Amniotic stem cell (primary cell): ENCODE measurements around the gene SEMA5A.

ENCODE experiments used
- DNase-seq: peaks from one replicate; lab custom pipeline; 2025; lab: John Stamatoyannopoulos, UW

Gene SEMA5A

DNA sequence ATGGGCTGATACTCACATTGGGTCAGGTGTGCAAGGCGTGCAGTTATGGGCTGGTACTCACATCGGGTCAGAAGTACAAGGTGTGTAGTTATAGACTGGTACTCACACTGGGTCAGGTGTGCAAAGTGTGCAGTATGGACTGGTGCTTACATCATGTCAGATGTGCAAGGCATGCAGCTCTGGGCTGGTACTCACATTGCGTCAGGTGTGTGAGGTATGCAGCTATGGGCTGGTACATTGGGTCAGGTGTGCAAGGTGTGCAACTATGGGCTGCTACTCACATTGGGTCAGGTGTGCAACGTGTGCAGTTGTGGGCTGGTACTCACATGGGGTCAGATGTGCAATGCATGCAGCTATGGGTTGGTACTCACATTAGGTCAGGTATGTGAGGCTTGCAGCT lies 213.8 kb downstream of the SEMA5A start:
- DNase-seq, result no peak

DNA sequence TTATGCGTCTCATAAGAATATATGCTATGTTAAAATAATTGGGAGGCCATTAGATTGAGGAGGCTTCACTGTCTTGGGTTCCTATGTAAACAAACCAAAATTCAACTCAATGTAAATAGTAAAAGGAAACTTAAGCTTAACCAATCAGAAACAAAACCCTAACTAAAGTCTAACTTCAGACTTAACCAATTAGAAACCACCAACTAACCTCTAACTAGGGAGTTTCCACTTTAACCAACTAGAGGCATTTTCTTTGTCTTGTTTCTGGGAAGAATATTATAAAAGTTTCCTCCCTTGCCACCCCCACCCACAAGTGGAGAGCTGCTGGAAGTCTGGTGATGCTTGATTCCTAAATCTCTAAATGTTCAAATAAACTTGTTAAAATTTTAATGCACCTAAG lies 214.5 kb downstream of the SEMA5A start:
- DNase-seq, result no peak

DNA sequence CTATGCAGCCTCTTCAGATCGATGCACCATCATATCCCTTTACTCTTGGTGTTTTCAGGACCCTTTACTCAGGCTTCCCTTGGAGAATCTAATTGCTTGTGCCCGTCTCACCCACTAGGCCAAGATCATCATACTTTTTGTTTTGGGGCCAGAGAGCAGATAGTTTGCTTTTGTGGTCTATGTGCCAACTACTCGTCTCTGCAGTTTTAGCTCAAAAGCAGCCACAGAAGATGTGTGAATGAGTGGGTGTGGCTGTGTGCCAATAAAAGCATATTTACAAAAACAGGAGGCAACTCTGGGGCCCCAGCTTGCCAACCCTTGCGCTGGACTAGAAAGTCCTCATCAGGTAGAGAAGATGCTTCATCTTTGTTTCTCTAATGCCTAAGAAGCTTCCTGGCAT lies 216.8 kb downstream of the SEMA5A start:
- no peak for DNase-seq

DNA sequence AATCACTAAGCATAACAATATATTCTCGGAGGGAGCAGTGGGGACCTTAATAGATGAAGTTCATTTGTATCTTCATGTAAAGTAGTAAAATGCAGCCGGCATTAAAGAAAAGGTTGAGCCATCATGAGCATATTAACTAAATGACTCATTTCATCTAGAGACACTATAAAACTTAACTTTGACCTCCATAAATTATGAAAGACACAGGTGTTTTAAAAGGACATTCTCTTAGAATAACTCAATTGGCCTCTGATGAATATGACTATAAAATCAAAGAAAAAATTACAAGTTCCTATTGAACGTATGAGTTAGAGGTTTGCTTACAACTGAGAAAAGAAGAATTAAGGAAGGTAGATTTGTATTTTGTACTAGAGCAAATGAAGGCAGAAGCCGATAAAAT lies 220.3 kb downstream of the SEMA5A start:
- no peak for DNase-seq

DNA sequence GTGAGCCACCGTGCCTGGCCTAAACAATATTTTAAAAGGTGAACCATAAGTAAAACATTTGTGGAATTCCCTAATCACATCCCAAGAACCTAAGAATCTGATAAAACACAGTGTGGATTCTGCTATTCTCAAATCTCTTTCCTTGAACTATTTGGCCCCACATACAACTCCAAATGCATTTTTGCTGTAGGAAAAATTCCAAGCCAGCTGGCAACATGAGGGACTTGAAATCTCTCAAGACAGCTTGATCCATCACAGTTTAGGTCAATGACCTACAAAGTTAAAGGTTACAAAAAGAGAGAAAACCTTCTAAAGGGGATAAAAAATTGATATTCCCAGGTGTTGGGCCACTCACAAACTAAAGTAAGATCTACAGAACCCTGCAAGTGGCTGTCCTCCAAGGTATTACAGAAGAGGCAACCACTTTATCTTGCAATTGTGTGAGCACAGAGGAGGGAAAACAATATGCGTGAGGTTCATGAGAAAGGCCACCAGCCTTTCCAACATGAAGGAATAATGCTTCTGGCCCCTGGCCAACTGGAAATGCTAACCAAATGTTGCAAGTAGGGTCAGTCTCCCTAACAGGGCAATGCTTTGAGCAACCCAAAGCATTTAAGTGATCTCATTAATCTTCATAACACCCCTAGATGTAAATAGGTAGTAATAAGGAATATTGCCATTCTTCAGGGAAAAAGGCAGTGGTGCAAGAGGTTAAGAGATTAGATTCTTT lies 221.4 kb downstream of the SEMA5A start:
- DNase-seq, result no peak

DNA sequence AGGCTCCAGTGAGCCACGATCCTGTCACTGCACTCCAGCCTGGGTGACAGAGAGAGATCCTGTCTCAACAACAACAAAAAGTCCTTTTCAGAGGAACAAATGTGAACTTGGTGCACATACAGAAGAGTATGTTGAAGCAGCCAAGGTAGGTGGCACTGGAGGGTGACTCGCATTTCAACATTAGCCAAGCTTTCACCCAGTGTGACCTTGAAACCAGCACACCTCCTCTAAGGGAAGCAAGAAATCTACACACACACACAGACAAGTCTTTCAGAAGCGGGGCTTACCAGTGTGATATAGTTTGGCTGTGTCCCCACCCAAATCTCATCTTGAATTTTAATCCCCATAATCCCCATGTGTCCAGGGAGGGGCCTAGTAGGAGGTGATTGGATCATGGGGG lies 225.2 kb downstream of the SEMA5A start:
- no peak for DNase-seq

DNA sequence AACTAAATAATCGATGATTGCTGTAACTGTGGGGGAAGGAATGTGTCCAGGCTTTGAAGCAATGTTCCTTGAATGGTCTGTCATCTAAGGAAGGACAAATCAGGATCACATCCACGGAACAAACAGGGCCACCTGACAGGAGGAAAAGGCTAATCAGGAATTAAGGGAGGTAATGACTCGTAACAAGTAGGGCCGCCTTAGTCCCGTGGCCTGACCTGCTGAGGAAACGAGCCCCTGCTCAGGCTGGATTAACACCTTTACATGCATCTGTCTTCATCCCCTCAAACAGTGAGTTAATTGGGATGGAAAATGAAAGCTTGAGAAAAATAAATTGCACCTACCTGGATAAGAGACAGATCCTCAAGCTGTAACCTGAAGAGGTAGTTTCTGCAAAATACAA lies 227.8 kb downstream of the SEMA5A start:
- DNase-seq, result no peak

DNA sequence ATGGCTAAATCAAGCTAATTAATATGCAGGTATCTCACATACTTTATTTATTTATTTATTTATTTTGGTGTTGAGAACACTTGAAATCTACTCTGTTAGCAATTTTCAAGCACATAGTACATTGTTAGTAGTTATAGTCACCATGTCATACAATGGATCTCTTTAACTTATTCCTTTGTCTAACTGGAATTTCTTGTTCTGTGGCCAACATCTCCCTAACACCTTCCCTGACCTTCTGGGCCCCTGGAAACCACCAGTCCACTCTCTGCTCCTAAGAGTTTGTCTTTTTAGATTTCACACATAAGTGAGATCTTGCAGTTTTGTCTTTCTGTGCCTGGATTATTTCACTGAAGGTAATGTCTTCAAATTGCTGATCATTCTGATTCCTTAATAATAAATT lies 229.1 kb downstream of the SEMA5A start:
- DNase-seq, result no peak

DNA sequence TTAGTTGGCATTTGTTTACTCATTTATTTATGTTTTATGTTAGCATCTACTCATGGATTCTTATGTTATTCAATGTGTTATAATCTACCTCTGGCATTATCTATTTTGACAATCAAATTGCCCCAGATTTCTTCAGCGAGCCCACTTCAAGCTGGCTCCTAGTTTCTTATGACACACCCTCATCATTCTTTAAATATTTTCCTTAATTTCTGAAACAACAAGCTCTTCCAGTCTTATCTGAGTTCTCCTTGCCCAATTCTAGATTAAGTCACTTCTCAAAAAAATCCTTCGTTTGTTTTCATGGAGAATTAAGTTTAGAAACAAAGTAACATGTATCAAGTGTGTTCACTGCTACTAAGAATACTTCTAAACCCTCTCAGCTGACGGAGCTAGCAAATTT lies 229.8 kb downstream of the SEMA5A start:
- DNase-seq, result no peak

DNA sequence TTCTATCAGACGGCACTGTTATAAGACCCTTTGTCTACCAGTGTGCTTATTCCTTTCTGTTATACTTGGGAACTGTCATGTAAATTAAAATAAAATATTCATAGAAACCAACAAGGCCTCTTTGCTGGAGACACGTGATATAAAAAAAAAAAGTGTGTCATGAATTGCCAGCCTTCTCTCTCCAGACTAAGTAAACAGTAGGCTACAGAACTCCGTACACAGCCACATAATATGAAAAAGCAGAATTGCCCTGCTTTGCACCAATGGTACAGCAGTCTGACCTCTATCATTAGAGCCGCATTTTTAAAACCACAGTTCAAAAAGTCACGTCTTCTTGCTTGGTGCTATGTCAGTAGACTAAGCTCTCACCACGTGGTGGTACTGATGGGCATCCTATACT lies 231.3 kb downstream of the SEMA5A start:
- DNase-seq, result no peak

DNA sequence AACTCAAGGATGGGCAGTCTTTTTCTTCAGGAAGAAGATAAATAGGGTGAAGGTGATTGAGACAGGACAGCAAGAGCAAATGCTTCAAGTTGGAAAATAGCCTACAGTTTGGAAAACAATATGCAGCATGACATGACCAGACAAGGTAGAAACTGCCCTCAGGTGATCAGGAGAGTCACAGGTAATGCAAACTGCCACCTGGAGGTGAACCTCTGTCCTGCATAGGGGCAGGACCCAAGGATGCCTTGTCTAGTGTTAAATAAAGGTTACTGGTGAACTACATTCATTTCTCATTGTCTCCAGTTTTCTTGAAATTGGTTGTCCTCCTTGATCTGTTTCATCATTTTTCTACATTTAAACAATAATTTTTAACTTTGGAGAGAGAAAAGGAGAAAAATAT lies 232.1 kb downstream of the SEMA5A start:
- no peak for DNase-seq

DNA sequence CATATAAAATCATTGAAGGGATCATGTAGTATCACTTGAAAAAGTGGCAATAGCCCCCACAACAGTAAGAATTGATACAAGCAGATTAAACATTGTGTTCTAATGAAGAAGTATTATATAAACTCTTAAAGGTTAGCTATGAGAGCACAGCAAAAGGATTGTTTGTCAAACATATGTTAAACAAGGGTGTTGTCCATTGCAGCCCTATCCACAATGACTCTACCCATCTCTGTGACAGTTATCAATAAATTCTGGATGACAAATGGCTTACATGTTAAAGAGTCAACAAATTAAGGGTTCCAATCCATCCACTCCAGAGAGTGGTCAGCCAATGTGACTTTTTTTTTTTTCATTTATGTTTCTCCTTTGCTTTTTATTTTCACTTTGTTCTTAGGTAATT lies 238.7 kb downstream of the SEMA5A start:
- DNase-seq, result no peak

DNA sequence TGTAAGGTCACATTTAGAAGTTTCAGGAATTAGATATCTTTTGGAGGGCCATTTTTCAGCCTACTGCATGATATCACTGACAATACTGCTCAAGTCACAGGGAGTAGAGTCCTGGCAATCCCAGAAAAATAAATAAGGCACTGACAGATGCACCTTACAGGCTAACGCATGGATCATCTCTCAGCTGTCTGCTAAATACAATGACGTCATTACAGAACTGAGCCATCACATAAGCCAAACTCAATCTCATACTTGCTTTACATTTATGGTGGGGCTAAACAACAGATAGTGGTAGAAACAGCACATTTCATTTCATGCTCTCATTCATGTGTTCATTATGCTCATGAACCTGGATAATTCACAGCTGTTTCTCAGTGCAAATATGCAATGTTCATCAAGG lies 243.7 kb downstream of the SEMA5A start:
- no peak for DNase-seq

DNA sequence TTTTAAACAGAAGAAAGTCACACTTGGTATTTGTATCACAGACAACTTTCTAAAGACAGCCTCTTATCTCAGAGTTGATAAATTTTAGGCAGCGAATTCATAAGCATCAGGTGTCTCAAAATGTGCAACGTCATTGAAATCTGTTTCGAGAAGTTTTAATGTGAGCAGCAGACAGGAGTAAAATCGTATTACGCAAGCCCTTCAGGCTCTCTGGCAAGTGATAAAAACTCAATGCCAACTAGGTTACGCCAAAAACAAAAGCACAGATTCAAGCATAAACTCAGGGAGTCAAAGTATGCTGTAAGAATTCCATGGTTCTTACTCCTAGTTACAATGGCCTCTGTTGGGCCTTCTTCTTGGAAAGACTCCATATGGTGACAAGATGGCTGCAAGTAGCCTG lies 244.7 kb downstream of the SEMA5A start:
- no peak for DNase-seq

DNA sequence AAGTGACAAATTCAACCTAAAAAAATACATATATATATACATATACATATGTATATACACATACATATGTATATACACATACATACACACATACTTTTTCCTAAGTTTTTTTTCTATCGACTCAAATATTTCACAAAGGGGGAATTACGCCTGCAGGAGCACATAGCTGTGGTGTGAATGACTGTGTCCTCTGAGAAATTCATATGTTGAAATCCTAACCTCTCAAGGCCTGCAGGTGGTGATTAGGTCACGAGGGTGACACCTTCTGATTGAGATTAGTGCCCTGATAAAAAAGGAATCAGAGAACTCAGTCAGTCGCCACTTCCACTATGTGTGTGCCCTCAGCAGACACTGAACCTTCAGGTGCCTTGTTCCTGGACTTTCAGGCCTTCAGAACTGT lies 248.7 kb downstream of the SEMA5A start:
- DNase-seq, result no peak

DNA sequence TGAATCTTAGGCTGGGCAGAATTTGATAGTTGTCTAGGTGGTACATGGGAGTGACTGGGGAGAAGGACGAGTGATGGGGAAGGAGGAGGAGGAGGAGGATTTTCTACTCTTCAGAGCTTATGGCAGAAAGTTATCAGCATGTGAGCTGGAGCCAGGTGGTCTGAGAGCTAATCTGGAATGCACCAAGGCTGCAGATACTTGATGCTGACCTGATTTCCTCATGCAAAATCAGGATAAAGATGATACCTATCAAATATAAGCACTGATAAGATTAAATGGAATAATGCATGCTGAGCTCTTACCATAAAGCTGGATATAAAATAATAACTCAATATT lies 250.4 kb downstream of the SEMA5A start:
- no peak for DNase-seq

DNA sequence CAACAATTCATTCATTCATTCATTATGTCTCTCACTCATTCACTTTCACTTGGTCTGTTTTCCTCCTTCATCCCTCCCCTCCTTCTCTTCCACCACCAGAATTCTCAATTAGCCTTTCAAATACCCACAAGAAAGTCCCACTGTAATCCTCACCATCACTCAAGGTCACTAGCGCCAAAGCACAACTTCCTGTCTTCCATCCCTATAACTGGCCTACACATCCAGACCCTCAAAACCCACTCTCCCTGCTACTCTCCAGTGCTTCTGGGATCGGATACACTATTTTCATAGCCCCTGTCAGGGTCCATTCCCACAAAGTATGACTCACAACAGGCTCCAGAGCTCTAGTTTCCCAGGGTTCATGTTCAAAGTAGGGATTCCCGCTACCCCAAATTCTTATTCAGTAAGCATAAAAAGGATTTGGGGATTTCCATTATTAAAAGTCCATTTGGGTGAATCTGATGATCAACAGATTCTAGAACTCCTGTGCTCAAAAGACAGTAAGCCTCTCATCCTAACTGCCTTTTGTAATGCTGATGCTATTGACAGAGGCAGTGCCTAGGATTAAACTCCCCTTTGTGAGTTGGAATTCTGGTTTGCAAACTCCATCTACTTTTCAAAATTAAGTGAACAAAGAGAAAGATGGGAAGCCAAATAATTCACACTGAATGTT lies 250.9 kb downstream of the SEMA5A start:
- DNase-seq, result no peak

DNA sequence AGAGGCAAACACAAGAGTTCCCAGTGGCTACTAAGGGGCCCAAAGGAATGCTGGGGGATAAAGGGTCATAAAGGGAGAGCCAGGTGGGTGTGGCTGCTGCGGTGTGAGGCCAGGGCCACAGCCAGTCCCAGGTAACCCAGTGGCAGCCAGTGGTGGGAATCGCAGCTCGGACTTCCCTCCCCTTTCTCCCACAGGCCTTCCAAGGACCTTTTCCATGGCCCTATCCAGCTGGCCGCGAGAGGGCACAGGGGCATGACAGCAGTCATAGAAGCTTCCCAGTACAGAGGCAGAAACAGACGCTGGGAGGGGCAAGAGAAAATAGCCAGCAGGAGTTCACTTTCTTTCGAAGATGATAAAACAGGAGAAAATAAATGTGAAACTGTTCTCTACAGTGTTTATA lies 257.6 kb downstream of the SEMA5A start:
- no peak for DNase-seq

DNA sequence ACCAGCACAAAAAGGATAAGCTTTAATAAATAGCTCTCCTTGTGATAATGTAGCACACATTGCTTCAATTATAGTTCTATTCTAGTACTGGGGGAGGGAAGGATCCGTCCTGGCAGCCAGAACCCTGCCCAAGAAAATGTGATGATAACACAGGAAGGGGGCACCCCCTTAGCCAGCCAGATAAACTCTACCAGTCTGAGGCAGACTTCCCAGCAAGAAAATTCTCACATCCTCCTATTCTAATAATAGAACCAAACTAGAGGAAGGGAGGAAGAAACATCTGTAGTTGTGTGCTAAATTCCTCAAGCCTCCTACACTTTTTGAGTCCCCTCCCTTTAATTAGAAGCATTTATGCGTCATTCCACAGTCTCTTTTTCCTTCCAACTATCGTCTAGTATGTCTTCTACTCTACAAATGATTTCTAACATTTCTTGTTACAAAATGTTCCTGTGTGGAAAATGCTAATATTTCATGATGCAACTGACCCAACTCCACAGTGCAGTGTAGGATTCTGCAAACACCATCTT lies 261.0 kb downstream of the SEMA5A start:
- no peak for DNase-seq

DNA sequence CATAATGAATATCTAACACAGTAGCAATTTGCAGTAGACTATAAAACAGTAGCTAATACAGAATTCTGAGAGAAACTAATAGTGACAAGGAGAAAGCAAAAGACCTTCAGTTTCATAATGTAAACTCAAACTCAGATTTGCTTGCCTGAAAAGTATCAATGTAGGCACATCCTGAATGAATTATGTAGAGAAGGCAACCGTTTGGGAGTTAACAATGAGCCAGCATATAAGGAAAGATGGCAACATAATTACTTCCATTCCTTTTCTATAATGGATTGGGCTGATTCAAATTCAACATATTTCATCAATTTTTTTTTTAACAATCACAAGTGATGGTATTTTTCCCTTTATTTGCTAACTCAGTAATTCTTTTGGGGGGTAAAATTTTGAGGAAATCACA lies 261.6 kb downstream of the SEMA5A start:
- DNase-seq, result no peak

DNA sequence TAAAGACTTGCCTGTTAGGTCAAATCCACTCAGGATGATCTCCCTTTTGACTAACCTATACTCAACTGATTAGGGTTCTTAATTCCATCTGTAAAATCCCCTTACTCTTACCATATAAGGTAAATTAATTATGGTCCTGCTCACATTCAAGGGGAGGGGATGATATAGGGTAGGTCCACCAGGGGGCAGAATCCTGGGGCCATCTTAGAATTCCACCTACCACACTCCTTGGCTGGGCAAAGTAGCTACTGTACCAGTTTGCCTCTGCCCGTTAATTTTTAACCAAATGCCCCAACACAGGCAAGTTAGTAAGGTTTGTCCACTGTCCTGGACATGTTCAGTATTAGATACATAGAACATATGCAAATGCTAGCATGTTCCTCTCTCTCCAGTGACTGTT lies 262.4 kb downstream of the SEMA5A start:
- no peak for DNase-seq

DNA sequence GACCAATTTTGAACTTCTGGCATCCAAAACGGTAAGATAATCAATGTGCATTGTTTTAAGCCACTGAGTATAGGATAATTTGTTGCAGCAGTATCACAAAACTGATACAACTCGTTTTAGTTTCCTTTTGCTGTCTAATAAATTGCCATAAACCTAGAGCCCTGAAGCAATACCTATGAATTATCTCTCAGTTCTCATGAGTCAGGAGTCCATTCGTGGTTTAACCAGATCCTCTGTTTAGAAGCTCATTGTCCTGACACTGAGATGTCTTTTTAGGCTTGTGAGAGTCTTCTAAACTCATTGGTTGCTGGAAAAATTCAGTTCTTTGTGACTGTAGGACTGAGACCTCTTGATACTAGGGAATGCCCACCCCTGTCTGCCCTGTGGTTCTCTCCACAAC lies 262.9 kb downstream of the SEMA5A start:
- no peak for DNase-seq

DNA sequence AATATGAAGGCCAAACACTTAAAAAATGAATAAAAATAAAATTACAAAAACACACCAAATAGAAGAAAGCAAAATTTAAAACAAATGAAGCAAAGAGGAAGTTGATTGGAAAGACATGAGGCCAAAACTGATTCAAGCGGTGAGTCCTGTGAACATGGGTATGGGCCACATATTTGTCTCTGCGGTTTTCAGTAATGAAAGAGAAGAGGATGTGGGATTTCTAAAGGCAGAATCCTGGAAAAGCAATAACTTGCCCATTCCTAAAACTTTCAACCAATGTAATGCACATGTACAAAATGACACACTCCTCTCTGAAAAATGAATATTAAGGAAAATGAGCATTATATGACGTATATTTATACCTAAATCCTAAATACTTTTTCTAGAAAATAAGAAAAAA lies 263.7 kb downstream of the SEMA5A start:
- DNase-seq, result no peak

DNA sequence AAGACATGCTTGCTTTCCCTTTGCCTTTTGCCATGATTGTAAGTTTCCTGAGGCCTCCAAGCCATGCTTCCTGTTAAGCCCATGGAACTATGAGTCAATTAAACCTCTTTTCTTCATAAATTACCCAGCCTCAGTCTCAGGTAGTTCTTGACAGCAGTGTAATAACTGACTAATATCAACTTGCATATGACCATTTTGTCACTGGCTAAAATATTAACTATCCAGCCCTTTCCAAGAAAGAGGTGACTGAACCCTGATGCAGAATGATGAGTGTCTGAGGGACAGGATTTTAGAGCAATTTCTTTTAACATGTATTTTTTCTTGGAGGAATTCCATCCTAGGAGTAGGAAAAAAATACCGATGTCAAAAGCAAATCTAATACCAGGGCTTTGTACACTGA lies 266.1 kb downstream of the SEMA5A start:
- no peak for DNase-seq
